HG03095 (cell line): ENCODE measurements around the gene FAM149B1.
"Not testable (repeated sequence)": the region's sequence is repeated elsewhere in the genome, so short reads cannot be mapped to it uniquely, and the experiment has no call there.

Experiments
- ATAC-seq: cut with Tn5 transposase; IDR thresholded peaks from one replicate; pipeline ENCODE4 v1.9.1; 2021; ENCODE audit warnings: moderate library complexity; ENCODE audit not compliant: unreplicated experiment

FAM149B1 gene

GRCh38 chr10:73232887-73233286 lies 65.0 kb downstream of the FAM149B1 start:
- ATAC-seq, result no peak

GRCh38 chr10:73233883-73234282 lies 66.0 kb downstream of the FAM149B1 start:
- ATAC-seq, result no peak

GRCh38 chr10:73234695-73235094 lies 66.8 kb downstream of the FAM149B1 start:
- no peak for ATAC-seq

GRCh38 chr10:73238990-73239566 lies 71.2 kb downstream of the FAM149B1 start:
- ATAC-seq, result no peak

GRCh38 chr10:73239908-73240307 lies 72.0 kb downstream of the FAM149B1 start:
- ATAC-seq, result no peak

GRCh38 chr10:73244866-73245477 lies 77.1 kb downstream of the FAM149B1 start:
- ATAC-seq, result no peak

GRCh38 chr10:73246322-73246645 lies 78.4 kb downstream of the FAM149B1 start:
- no peak for ATAC-seq

- peak; percentile 78 for ATAC-seq
These were observed 79.0 kb downstream of the FAM149B1 start, which contains the start of gene DNAJC9 for GRCh38 chr10:73246646-73247508. Gene DNAJC9 (minus strand): TSS chr10:73247255. CDS start chr10:73247189, 66 bp downstream.

- no peak for ATAC-seq
These were observed 79.8 kb downstream of the FAM149B1 start for GRCh38 chr10:73247509-73248258.

GRCh38 chr10:73248259-73248724 lies 80.4 kb downstream of the FAM149B1 start:
- no peak for ATAC-seq

- peak; percentile 33 for ATAC-seq
These were observed 83.9 kb downstream of the FAM149B1 start for GRCh38 chr10:73251683-73252444.

- ATAC-seq, result peak; percentile 81
These were observed 84.7 kb downstream of the FAM149B1 start, which contains the start of gene MRPS16 for GRCh38 chr10:73252445-73253224. Gene MRPS16 (minus strand): TSS chr10:73252644. CDS start chr10:73252482, 162 bp downstream.

- ATAC-seq, result peak; percentile 13
These were observed 85.3 kb downstream of the FAM149B1 start for GRCh38 chr10:73253225-73253555.

GRCh38 chr10:73258612-73259011 lies 90.7 kb downstream of the FAM149B1 start:
- ATAC-seq, result not testable (repeated sequence)

GRCh38 chr10:73261362-73261995 lies 93.6 kb downstream of the FAM149B1 start:
- no peak for ATAC-seq

GRCh38 chr10:73262105-73262730 lies 94.3 kb downstream of the FAM149B1 start:
- no peak for ATAC-seq

GRCh38 chr10:73262880-73263555 lies 95.1 kb downstream of the FAM149B1 start:
- no peak for ATAC-seq

GRCh38 chr10:73263693-73264347 lies 95.9 kb downstream of the FAM149B1 start:
- ATAC-seq, result no peak
